ENCODE results near the gene CDRT4.

Gene CDRT4

DNA sequence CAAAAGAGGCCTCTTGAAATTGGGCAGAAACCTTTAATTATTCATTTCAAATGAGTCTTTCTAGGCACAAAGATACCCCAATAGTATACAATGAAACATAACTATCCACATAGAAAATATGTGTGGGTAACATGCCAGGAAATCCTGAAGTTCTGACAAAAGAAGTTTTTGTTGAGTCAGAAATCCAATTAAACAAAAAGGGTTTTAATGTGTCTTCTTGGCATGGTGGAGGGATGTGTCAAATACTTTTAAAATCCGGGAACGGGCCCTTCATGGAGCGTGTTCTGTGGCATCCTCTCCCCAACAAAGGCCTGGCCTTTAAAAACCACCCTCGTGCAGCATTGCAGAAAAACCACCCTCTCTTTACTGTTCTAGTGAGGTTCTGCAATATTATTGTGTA, 14.2 kb downstream of the CDRT4 start:
- FAIRE-seq, result no peak
- TF ChIP-seq POLR2A (IDR thresholded peaks at IDR 0.05; ENCODE audit: low read depth, low read length) (no peak), TAF1 (IDR thresholded peaks at IDR 0.05; ENCODE audit: low read depth, low read length) (no peak), POLR2AphosphoS5 (IDR thresholded peaks at IDR 0.05; ENCODE audit: low read depth, low read length) (no peak), PAX5 (IDR thresholded peaks at IDR 0.05; ENCODE audit: insufficient read depth, low read length, severe bottlenecking) (no peak), POU2F2 (IDR thresholded peaks at IDR 0.05; ENCODE audit: low read depth, low read length) (no peak), SPI1 (IDR thresholded peaks at IDR 0.05; ENCODE audit: low read depth, low read length) (no peak)
- DNase-seq (ENCODE audit: insufficient read length, low spot score), result no peak

DNA sequence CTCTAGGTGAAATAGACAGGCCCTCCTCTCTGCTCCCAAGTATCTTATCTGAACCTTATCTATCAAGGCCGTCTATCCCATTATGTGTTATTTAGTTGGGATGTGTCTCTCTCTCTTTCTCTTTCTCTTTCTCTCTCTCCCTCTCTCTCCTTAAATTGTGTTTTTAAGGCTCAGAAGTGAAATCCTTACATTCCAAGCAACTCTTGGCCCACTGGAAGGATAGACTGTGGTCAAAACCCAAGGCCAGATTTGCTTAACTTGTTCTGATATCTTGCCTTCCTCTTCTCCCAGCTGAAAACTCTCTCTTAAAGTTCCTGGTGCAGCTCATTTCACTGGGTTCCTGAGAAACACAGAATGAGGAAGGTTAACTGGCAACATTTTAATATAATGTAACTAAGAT, 14.7 kb downstream of the CDRT4 start:
- FAIRE-seq (no peak), DNase-seq (ENCODE audit: insufficient read length, low spot score) (no peak)
- no peak for TF ChIP-seq POLR2AphosphoS5 (IDR thresholded peaks at IDR 0.05; ENCODE audit: low read depth, low read length)
- no peak for TF ChIP-seq POU2F2 (IDR thresholded peaks at IDR 0.05; ENCODE audit: low read depth, low read length)
- no peak for TF ChIP-seq SPI1 (IDR thresholded peaks at IDR 0.05; ENCODE audit: low read depth, low read length)

DNA sequence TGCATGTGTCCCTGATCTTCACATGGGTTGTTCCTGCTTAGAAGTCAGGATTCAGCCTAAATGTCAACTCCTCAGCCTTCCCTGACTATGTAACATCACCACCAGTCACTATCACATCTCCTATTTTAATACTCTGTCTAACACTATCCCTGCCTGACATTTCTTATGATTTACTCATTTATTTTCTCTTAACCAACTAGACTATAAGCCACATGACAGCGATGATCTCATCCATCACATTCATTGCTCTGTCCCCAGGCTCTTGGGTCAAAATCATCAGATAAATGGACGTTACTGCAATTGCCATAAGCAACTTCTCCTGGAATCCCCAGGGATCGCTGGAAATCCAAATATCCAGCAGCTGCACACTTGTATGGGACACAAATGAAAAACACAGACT, 15.7 kb downstream of the CDRT4 start:
- FAIRE-seq (no peak), DNase-seq (ENCODE audit: insufficient read length, low spot score) (no peak)
- TF ChIP-seq PAX5 (IDR thresholded peaks at IDR 0.05; ENCODE audit: insufficient read depth, low read length, severe bottlenecking), result no peak
- no peak for TF ChIP-seq TAF1 (IDR thresholded peaks at IDR 0.05; ENCODE audit: low read depth, low read length)
- no peak for TF ChIP-seq POLR2AphosphoS5 (IDR thresholded peaks at IDR 0.05; ENCODE audit: low read depth, low read length)
- no peak for TF ChIP-seq POU2F2 (IDR thresholded peaks at IDR 0.05; ENCODE audit: low read depth, low read length)
- TF ChIP-seq POLR2A (IDR thresholded peaks at IDR 0.05; ENCODE audit: low read depth, low read length), result no peak
- TF ChIP-seq SPI1 (IDR thresholded peaks at IDR 0.05; ENCODE audit: low read depth, low read length), result no peak

DNA sequence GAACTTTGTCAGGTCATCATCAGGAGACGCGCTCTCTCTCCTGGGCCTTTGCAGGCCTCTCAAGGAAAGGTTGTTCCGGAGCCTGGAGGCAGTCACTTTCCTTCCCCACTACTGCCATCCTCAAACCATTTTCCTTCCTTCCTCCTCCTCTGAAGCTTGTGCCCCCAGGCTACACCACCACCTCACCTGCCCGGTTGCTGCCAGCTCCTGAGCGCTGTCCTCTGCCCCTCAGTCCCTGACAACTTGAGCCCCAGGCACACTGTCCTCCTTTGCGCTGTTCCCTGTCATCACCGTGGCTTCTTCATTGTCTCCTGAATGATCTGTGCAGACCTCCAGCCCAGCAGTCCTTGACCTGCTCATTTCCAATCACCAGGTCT, 18.9 kb downstream of the CDRT4 start:
- FAIRE-seq (no peak), DNase-seq (ENCODE audit: insufficient read length, low spot score) (no peak)
- TF ChIP-seq POU2F2 (IDR thresholded peaks at IDR 0.05; ENCODE audit: low read depth, low read length) (no peak), POLR2AphosphoS5 (IDR thresholded peaks at IDR 0.05; ENCODE audit: low read depth, low read length) (no peak), PAX5 (IDR thresholded peaks at IDR 0.05; ENCODE audit: insufficient read depth, low read length, severe bottlenecking) (no peak), SPI1 (IDR thresholded peaks at IDR 0.05; ENCODE audit: low read depth, low read length) (no peak), POLR2A (IDR thresholded peaks at IDR 0.05; ENCODE audit: low read depth, low read length) (no peak), TAF1 (IDR thresholded peaks at IDR 0.05; ENCODE audit: low read depth, low read length) (no peak)

DNA sequence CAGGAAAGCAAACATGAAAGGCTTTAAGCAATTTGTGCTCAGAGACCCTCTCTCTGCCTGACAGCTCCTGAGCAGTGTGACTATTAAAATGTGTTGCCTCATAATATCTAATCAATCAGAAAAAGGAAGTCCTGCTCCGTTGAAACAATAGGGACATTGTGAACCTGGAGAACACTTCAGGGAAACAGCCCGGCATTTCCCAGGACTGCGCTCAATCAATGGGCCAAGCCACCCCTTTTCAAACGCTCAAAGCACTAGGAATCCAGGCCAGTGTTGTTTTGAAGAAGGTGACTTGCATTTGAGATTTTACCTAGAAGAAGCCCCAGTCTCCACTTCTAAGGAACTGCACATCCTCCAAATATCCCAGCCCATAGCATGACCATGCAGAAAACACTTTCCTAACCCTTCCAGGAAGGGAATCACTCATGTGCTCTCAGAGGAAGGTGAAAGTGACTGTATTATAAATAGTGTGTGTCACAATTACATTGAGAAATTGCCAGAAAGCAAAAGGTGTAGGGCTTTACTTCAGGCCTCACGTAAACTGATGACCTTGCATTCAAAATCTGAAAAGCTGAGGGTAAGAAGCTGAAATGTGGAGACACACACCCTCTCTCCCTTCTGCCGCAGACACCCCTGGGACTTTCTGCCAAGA, 19.4 kb downstream of the CDRT4 start:
- DNase-seq (ENCODE audit: insufficient read length, low spot score) (no peak), FAIRE-seq (no peak)
- no peak for TF ChIP-seq PAX5 (IDR thresholded peaks at IDR 0.05; ENCODE audit: insufficient read depth, low read length, severe bottlenecking)
- TF ChIP-seq POLR2A (IDR thresholded peaks at IDR 0.05; ENCODE audit: low read depth, low read length), result no peak
- TF ChIP-seq TAF1 (IDR thresholded peaks at IDR 0.05; ENCODE audit: low read depth, low read length), result no peak
- no peak for TF ChIP-seq POU2F2 (IDR thresholded peaks at IDR 0.05; ENCODE audit: low read depth, low read length)

DNA sequence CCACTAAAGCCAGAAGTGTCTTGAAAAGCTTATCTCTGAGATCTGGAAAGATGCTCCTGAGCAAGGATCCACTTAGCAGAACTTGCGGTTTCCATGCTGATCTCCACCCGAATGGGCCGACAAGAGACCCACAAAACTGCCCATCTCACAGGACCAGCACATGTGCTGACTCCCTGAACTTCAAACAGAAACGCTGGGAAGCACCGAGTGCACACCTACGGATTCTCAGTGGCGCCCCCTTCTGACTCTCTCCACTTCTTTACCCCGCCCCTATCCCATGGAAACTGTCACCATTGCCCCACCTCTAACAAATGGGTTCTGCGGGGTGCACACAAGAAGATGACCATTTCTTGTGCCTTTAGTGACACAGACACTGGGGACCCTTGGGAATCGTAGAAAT, 21.4 kb downstream of the CDRT4 start:
- no peak for TF ChIP-seq POU2F2 (IDR thresholded peaks at IDR 0.05; ENCODE audit: low read depth, low read length)
- TF ChIP-seq SPI1 (IDR thresholded peaks at IDR 0.05; ENCODE audit: low read depth, low read length), result no peak
- no peak for TF ChIP-seq POLR2A (IDR thresholded peaks at IDR 0.05; ENCODE audit: low read depth, low read length)
- TF ChIP-seq PAX5 (IDR thresholded peaks at IDR 0.05; ENCODE audit: insufficient read depth, low read length, severe bottlenecking), result no peak
- no peak for TF ChIP-seq TAF1 (IDR thresholded peaks at IDR 0.05; ENCODE audit: low read depth, low read length)
- TF ChIP-seq POLR2AphosphoS5 (IDR thresholded peaks at IDR 0.05; ENCODE audit: low read depth, low read length), result no peak
- DNase-seq (ENCODE audit: insufficient read length, low spot score) (no peak), FAIRE-seq (no peak)

DNA sequence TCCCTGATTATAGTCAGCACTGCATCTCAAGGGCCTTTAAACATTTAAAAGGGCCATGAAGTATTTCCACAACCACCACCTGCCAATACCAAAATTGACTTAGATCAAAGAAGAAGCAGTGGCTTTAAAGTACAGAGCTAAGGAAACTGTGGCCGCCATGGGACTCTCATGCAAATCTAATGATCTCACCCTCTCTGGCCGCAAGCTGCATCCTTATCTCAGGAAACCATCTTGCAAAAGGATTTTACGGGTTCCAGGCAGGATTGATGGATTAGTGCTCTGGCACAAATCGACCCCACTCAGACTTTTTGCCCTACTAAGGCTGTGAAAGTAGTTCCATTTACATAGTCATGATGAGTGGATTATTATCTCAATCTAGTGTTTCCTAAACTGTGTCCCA, 22.6 kb downstream of the CDRT4 start:
- no peak for DNase-seq (ENCODE audit: insufficient read length, low spot score)
- TF ChIP-seq POU2F2 (IDR thresholded peaks at IDR 0.05; ENCODE audit: low read depth, low read length) (no peak), POLR2A (IDR thresholded peaks at IDR 0.05; ENCODE audit: low read depth, low read length) (no peak), POLR2AphosphoS5 (IDR thresholded peaks at IDR 0.05; ENCODE audit: low read depth, low read length) (no peak), TAF1 (IDR thresholded peaks at IDR 0.05; ENCODE audit: low read depth, low read length) (no peak), SPI1 (IDR thresholded peaks at IDR 0.05; ENCODE audit: low read depth, low read length) (no peak), PAX5 (IDR thresholded peaks at IDR 0.05; ENCODE audit: insufficient read depth, low read length, severe bottlenecking) (no peak)
- FAIRE-seq, result no peak

DNA sequence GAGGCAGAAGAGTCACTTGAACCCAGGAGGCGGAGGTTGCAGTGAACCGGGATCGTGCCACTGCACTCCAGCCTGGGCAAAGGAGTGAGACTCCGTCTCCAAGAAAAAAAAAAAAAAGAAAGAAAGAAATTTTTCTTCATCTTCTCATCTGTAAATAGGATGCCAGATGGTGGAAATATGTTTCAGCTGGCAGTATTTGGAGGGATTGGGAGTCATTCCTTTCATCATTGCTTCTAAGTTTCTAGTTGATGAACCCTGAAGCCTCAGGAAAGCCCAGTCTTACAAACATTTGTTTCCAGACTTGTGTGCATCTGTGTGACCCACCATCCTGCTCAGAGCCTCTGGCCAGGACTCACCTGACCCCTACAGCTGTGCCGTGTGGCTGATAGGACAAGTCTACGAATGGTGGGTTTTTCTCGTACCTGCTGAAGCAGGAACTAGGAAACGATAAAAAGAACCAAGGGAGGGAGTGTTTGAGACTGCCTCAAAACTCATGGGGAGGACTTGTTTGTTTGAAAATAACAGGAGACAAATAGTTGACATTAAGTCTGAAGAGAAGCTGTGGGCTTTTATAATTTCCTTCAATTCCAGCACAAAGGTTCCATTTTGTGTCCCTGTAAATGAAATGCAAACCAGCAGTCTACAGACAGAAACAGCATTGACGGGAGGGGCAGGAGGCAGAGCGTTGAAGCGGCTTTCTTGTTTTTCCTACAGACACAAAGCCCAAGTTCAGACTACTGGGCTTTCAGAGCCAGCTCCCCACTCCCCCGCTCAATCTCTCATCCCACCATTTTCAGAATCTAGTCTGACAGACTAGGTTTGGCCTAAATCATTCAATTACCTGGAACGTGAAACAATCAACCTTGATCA, 24.9 kb downstream of the CDRT4 start:
- FAIRE-seq (no peak), DNase-seq (ENCODE audit: insufficient read length, low spot score) (no peak)
- no peak for TF ChIP-seq PAX5 (IDR thresholded peaks at IDR 0.05; ENCODE audit: insufficient read depth, low read length, severe bottlenecking)
- no peak for TF ChIP-seq POU2F2 (IDR thresholded peaks at IDR 0.05; ENCODE audit: low read depth, low read length)
- no peak for TF ChIP-seq POLR2AphosphoS5 (IDR thresholded peaks at IDR 0.05; ENCODE audit: low read depth, low read length)
- TF ChIP-seq POLR2A (IDR thresholded peaks at IDR 0.05; ENCODE audit: low read depth, low read length), result no peak
- TF ChIP-seq SPI1 (IDR thresholded peaks at IDR 0.05; ENCODE audit: low read depth, low read length), result no peak
- TF ChIP-seq TAF1 (IDR thresholded peaks at IDR 0.05; ENCODE audit: low read depth, low read length), result no peak

DNA sequence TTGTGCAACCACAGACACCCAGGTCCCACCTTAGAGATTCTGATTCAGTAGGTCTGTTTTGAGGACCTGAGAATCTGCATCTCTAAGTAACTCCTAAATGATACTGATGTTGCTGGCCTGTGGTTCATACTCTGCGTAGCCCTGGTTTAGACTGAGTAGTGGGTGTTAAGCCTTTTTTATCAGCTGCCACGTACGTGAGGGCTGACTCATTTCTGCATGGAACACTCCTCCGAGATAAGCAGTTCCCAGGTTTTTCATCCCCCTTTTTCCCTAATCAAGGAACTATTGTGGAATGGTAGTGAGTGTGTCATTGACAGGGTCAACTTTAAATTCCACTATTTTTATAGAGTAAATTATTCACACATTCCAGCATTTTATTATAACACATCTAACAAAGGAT, 26.1 kb downstream of the CDRT4 start:
- TF ChIP-seq POU2F2 (IDR thresholded peaks at IDR 0.05; ENCODE audit: low read depth, low read length) (no peak), SPI1 (IDR thresholded peaks at IDR 0.05; ENCODE audit: low read depth, low read length) (no peak), PAX5 (IDR thresholded peaks at IDR 0.05; ENCODE audit: insufficient read depth, low read length, severe bottlenecking) (no peak), POLR2AphosphoS5 (IDR thresholded peaks at IDR 0.05; ENCODE audit: low read depth, low read length) (no peak), POLR2A (IDR thresholded peaks at IDR 0.05; ENCODE audit: low read depth, low read length) (no peak), TAF1 (IDR thresholded peaks at IDR 0.05; ENCODE audit: low read depth, low read length) (no peak)
- DNase-seq (ENCODE audit: insufficient read length, low spot score) (no peak), FAIRE-seq (no peak)

Measured in GM12891 (cell line).